ENCODE measurements around the gene BTBD8. TPM values are rescaled to one million over a fixed set of nuclear protein-coding genes. Genes with fewer than 3 reads are reported as not detected.

The BTBD8 gene
- total RNA-seq, 1 donor from 2014 or later = 1.3 TPM

DNA sequence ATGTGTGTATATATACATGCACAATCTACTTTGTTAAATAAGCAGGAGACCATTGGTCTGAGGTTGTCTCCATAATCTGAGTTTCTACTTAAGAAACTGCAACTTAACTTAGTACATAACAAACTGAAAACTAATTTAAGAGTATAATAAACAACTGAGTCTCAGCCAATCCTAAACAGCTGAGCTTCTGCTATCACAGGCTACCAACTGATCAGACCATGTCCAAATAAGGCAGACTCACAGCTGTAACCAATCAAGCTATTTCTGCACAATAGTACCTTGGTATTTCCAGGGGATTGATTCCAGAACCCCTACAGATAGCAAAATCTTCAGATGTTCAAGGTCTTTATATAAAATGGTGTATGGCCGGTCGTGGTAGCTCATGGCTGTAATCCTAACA lies 111.6 kb downstream of the BTBD8 start:
- no peak for DNase-seq (ENCODE audit: low read depth in 2 of 2)

DNA sequence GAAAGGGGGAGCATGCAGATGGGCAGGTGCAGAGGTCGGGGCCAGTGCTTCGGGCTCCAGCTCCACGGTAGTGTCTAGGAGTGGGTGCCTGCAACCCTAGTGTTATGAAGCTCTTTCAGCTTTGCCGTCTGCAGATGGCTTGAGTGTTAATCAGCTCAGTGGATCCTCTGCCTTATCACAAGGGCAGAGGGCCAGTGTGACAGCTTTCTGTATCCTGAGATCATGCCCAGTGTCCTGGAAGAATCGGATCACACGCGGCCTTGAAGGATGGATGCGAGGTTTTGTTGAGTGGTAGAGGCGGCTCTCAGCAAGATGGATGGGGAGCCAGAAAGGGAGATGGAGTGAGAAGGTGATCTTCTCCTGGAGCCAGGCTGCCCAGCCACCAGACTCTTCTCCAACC lies 112.1 kb downstream of the BTBD8 start:
- no peak for DNase-seq (ENCODE audit: low read depth in 2 of 2)

DNA sequence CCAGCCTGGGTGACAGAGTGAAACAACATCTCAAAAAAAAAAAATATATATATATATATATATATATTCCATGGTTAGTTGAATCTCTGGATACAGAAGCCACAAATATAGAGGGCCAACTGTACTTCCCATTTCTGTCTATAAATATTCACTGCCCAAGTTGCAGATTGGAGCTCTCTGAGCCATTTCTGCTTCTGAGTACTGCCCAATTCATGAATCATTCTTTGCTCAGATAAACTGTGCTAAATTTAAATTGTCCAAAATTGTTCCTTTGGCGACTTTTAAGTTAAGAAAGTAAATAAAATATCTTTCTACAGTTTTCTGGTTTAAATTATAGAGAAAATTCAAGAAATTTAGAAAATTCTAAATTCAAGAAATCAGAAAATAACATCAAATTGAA lies 114.4 kb downstream of the BTBD8 start:
- DNase-seq (ENCODE audit: low read depth in 2 of 2) = no peak

DNA sequence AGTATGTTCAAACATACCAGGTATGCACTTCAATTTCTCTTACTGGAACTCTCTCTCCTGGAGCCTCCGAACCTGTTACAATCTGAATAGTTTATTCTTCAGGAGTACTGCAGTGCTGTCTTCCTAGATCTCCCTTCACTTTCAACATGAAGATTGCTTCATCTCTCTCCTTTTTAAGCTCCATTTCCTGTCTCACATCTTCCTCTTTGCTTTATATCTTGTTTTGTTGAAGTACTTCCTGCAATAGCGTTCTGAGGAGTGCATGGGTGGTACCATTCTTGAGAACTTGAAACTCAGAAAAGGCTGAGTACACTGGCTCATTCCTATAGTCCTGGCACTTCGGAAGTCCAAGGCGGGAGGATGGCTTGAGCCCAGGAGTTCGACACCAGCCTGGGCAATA lies 121.8 kb downstream of the BTBD8 start:
- no peak for DNase-seq (ENCODE audit: low read depth in 2 of 2)

DNA sequence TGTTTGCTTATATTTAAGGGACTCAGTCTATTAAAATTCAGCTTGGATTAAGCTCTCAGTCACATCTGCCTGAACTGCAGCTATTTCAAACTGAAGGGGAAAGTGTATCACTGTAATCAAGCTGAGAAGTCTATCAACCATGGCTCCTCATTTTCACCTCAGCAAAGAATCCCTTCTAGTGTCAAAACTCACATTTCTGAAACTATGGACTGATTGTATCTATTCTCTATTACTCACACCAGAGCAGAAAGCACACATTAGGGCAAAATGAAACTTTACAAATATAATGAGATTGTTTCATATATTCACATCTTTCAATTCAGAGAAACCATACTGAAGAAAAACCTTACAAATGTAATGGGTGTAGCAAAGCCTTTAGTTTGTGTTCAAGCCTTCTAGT lies 123.0 kb downstream of the BTBD8 start:
- no peak for DNase-seq (ENCODE audit: low read depth in 2 of 2)

DNA sequence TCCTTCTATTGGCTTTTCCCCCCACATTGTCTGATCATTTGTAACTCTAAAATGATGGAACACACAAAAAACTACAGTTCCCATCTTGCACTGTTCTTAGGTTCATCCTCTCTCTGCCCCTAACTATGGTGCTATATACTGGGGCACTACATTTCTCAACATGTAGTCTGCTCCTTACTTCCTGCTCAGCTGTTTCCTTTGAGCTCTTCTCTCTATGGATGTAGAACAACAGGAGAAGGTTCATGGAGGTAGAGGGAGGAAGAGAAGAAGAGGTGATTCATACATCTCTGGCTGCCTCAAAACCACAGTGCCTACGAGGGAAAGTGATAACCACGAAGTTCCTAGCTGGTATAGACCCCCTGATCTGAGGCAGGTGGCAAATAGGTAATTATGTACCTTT lies 130.6 kb downstream of the BTBD8 start:
- DNase-seq (ENCODE audit: low read depth in 2 of 2) = no peak

DNA sequence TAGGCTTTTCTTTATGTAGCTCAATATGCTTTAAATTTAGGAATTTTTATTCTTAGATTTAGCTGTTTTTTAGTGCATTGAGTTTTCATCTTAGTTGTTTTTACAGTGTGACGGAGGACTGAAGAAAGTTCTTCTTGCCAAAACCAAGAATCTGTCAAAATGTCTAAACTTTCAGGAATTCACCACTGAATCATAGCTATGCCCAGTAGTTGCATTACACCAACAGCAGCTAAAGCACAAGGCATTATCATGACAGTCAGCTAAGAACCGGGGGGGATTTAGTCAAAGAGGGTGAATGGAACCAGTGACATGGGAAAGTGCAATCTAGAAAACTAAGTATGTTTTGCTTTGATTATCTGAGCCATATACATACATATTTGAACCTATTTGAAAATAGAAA lies 131.0 kb downstream of the BTBD8 start:
- DNase-seq (ENCODE audit: low read depth in 2 of 2) = no peak

DNA sequence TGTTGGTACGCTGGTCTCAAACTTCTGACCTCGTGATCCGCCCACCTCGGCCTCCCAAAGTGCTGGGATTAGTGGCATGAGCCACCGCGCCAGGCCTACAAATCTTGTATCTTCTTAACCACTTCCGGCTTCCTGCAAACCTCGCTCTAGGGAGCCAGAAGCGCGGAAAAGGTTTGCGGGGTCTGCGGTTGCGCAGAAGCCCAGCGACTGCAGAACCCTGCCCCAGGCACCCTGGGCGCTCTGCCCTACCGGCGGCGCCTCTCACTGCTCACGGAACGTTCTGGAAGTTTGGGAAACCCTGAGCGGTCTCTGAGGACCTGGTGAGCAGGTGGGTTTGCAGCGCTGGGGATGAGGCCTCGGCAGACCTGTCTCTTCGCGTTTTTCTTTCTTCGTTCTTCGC lies 137.6 kb downstream of the BTBD8 start, which contains the start of gene C1orf146:
C1orf146 (plus strand) TSS at position 195 of the 400 bp plus-strand sequence. CDS start 13,506 bp downstream, outside the sequence.
- DNase-seq (ENCODE audit: low read depth in 2 of 2) = no peak

DNA sequence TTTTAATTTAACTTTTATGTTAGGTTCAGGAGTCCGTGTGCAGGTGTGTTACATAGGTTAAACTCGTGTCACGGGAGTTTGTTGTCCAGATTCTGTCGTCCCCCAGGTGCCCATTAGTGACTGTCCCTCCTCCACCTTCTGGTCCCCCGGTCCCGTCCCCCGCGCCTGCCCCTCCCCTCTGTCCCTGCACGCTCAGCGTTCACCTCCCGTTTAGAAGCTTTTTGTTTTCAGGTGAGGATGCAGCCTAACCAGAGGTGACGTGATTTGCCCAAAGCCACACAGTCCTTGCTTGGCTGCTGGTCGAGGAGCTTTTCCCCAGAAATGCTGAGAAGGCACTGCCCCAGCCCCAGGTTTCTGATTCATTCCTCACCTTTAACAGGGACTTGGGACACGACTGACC lies 138.4 kb downstream of the BTBD8 start:
- no peak for DNase-seq (ENCODE audit: low read depth in 2 of 2)

DNA sequence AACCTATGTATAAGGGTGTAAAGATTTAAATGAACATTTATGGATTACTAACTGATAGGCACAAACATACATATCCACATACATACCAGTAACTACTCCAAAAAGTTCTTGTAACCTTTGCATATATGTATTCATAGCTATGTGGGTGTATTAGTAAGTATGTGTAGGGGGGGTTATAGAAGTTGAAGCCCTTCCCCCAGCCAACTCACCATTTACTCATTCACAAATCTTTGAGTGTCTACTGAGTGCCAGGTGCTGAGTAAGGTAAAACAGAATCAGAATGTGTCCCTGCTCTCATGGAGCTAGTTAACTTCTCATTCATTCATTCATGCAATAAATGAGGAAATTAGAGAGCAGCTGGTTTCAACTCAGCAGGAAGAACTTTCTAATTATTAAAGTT lies 138.9 kb downstream of the BTBD8 start:
- DNase-seq (ENCODE audit: low read depth in 2 of 2) = no peak

DNA sequence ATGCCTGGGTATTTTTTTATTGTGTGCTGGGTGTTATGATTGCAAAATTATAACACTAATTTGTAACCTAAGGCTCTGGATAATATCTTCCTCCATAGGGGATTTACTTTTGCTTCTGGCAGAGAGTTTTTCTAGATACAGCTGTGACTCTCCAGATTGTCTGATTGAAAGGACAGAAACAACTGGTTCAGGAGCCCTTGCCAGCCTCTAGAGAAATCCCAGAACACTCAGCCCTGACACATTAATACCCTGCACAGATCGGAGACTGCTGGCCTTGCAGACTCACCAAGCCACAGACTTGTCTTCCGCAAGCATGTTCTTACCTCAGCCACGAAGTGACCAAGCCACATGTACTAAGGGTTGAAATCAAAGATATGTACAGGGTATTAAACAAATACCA lies 148.3 kb downstream of the BTBD8 start:
- DNase-seq (ENCODE audit: low read depth in 2 of 2) = no peak

DNA sequence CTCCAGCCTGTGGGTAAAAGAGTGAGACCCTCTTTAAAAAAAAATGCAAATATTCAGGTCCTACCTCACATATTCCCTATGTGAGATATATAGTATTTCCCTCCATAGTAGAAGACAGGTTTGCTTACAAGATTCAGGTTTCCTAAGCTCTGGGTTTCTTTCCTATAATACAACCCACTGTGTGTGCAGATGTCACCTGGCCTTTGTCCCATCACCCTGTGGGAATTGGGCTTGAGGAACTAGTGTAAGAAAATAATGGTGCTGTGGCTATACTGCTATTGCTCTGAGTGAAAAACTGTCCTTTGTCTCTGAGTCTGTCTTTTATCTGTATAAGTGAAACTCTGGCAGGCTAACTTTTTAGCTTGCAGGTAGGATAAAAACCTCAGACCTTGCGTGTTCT lies 150.6 kb downstream of the BTBD8 start:
- DNase-seq (ENCODE audit: low read depth in 2 of 2) = no peak

Other genes with a start within 250 kb of the BTBD8 start
- gene TGFBR3, start 194.2 kb upstream of the BTBD8 start, total RNA-seq = 8.3 and 25.9 TPM in 2 replicates
- gene BRDT, start 130.9 kb upstream of the BTBD8 start, total RNA-seq = not detected in 2 replicates
- gene EPHX4, start 50.4 kb upstream of the BTBD8 start, total RNA-seq = 4.9 and 6.3 TPM in 2 replicates
- gene SETSIP, start 4.9 kb upstream of the BTBD8 start, total RNA-seq = 0.25 and 0.26 TPM in 2 replicates
- not detected in 2 replicates for gene C1orf146, start 137.6 kb downstream of the BTBD8 start, total RNA-seq
- gene GLMN, start 218.6 kb downstream of the BTBD8 start, total RNA-seq = 4.3 and 6.7 TPM in 2 replicates
- 2.3 and 2.7 TPM in 2 replicates for gene RPAP2, start 218.7 kb downstream of the BTBD8 start, total RNA-seq

Data from dermis microvascular lymphatic vessel endothelial cell (primary cell).